GM21381 (cell line): ENCODE data around the gene ZNF506.
"Not testable (repeated sequence)": the region's sequence is repeated elsewhere in the genome, so short reads cannot be mapped to it uniquely, and the experiment has no call there.

Experiments used
- ATAC-seq: cut with Tn5 transposase; IDR thresholded peaks from one replicate; pipeline ENCODE4 v1.9.1; 2021; ENCODE audit warnings: mild to moderate bottlenecking, moderate library complexity; ENCODE audit not compliant: unreplicated experiment

The ZNF506 gene

GRCh38 chr19:19821366-19821951, at the start of gene ZNF506:
Gene ZNF506 (minus strand): TSS chr19:19821750. CDS start chr19:19821603, 147 bp downstream.
- ATAC-seq, result peak; percentile 79

- not testable (repeated sequence) for ATAC-seq
Observed at GRCh38 chr19:19870086-19870485, 48.5 kb upstream of the ZNF506 start.

GRCh38 chr19:19866611-19867248, 45.2 kb upstream of the ZNF506 start:
- no peak for ATAC-seq

GRCh38 chr19:19865750-19866610, 44.4 kb upstream of the ZNF506 start, which contains the start of gene ZNF253:
Gene ZNF253 (plus strand): TSS chr19:19865882. CDS start chr19:19865997, 115 bp downstream.
- peak; percentile 88 for ATAC-seq

- ATAC-seq, result no peak
Observed at GRCh38 chr19:19860756-19861390, 39.3 kb upstream of the ZNF506 start.

GRCh38 chr19:19858751-19859150, 37.2 kb upstream of the ZNF506 start:
- ATAC-seq, result no peak

- ATAC-seq, result not testable (repeated sequence)
Observed at GRCh38 chr19:19851740-19852139, 30.2 kb upstream of the ZNF506 start.

- no peak for ATAC-seq
Observed at GRCh38 chr19:19849056-19849455, 27.5 kb upstream of the ZNF506 start.

- no peak for ATAC-seq
Observed at GRCh38 chr19:19847781-19848180, 26.2 kb upstream of the ZNF506 start.

- no peak for ATAC-seq
Observed at GRCh38 chr19:19835560-19836038, 14.0 kb upstream of the ZNF506 start.

GRCh38 chr19:19826875-19827274, 5.3 kb upstream of the ZNF506 start:
- no peak for ATAC-seq

GRCh38 chr19:19823916-19824315, 2.4 kb upstream of the ZNF506 start:
- ATAC-seq, result no peak

GRCh38 chr19:19821976-19822375, 426 bp upstream of the ZNF506 start:
- not testable (repeated sequence) for ATAC-seq

GRCh38 chr19:19820774-19821320, 703 bp downstream of the ZNF506 start:
- peak; percentile 11 for ATAC-seq

- ATAC-seq, result no peak
Observed at GRCh38 chr19:19817357-19817756, 4.2 kb downstream of the ZNF506 start.

GRCh38 chr19:19816679-19817078, 4.9 kb downstream of the ZNF506 start:
- ATAC-seq, result no peak

- ATAC-seq, result not testable (repeated sequence)
Observed at GRCh38 chr19:19811999-19812398, 9.6 kb downstream of the ZNF506 start.

GRCh38 chr19:19805480-19805879, 16.1 kb downstream of the ZNF506 start:
- ATAC-seq, result no peak

GRCh38 chr19:19788015-19788414, 33.5 kb downstream of the ZNF506 start:
- no peak for ATAC-seq

GRCh38 chr19:19785476-19785875, 36.1 kb downstream of the ZNF506 start:
- not testable (repeated sequence) for ATAC-seq

GRCh38 chr19:19782783-19783182, 38.8 kb downstream of the ZNF506 start:
- no peak for ATAC-seq
